Subcutaneous adipose tissue (tissue), 4 donors: ENCODE data around the gene ASXL1. TPM values are rescaled to one million over a fixed set of nuclear protein-coding genes. Genes with fewer than 3 reads are reported as not detected.

Experiments
- total RNA-seq, 4 donors: library from RNA; depleted of rRNA; stranded (reverse); fragments of >200 nt; gene quantifications; one replicate each; pipeline ENCODE4 v1.1.0, GENCODE V29; 2016
- TF ChIP-seq, protein P1 (sequence below): fragments of 450-650 bp; IDR thresholded peaks from one replicate; pipeline ENCODE4 v1.5.1; 2016; ENCODE audit warnings: low read depth, mild to moderate bottlenecking, control low read depth, antibody characterized with exemption, moderate library complexity

ASXL1 gene
- total RNA-seq, 4 donors from 2014 or later, result 77.0 to 125 (median 81.6) TPM

DNA sequence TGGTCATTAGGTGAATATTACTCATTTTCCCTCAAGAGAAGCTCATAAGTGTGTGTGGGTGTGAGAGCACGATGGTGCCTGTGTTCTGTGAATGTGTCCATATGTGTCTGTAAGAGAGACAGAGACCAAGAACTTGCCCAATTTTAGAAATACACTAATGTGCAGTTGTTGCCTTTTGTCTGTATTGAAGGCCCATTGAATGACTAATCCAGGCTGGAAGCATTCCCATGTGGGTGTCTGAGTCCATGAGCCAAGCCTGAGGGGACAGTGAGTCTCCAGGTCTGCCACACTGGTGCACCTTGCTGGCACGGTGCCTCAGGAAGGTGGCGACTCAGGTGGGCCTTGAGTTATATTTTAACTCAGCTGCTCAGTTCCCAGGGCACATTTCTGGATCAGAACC is 25.5 kb upstream of the ASXL1 start:
- TF ChIP-seq, protein P1, sequence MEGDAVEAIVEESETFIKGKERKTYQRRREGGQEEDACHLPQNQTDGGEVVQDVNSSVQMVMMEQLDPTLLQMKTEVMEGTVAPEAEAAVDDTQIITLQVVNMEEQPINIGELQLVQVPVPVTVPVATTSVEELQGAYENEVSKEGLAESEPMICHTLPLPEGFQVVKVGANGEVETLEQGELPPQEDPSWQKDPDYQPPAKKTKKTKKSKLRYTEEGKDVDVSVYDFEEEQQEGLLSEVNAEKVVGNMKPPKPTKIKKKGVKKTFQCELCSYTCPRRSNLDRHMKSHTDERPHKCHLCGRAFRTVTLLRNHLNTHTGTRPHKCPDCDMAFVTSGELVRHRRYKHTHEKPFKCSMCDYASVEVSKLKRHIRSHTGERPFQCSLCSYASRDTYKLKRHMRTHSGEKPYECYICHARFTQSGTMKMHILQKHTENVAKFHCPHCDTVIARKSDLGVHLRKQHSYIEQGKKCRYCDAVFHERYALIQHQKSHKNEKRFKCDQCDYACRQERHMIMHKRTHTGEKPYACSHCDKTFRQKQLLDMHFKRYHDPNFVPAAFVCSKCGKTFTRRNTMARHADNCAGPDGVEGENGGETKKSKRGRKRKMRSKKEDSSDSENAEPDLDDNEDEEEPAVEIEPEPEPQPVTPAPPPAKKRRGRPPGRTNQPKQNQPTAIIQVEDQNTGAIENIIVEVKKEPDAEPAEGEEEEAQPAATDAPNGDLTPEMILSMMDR, result no peak

DNA sequence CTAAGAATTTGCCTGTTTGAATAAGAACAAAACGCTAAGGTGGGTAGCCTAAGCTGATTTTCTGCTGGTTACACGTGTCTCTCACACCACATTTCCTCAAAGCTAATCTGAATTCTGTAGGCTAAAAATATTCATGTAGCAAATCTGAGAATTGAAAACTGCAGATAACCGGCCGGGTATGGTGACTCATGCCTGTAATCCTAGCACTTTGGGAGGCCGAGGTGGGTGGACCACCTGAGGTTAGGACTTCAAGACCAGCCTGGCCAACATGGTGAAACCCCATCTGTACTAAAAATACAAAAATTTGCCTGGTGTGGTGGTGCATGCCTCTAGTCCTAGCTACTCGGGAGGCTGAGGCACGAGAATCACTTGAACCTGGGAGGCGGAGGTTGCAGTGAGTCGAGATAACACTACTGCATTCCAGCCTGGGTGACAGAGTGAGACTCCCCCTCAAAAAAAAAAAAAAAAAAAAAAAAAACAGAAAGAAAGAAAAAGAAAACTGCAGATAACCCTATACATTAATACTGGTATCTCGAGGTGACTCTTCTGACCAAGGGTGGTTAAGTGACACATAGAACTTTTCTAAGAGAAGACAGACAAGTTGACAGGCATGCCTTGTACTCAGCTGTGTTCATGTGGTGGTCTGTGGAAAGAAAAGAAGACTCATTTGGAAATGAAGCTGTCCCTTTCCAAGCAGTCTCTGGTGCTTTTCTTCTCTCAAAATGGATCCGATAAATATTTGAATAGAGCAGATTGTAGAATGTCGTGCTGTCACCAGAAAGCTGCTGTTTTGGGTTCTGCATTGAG is 24.7 kb upstream of the ASXL1 start:
- TF ChIP-seq, protein P1, result no peak

DNA sequence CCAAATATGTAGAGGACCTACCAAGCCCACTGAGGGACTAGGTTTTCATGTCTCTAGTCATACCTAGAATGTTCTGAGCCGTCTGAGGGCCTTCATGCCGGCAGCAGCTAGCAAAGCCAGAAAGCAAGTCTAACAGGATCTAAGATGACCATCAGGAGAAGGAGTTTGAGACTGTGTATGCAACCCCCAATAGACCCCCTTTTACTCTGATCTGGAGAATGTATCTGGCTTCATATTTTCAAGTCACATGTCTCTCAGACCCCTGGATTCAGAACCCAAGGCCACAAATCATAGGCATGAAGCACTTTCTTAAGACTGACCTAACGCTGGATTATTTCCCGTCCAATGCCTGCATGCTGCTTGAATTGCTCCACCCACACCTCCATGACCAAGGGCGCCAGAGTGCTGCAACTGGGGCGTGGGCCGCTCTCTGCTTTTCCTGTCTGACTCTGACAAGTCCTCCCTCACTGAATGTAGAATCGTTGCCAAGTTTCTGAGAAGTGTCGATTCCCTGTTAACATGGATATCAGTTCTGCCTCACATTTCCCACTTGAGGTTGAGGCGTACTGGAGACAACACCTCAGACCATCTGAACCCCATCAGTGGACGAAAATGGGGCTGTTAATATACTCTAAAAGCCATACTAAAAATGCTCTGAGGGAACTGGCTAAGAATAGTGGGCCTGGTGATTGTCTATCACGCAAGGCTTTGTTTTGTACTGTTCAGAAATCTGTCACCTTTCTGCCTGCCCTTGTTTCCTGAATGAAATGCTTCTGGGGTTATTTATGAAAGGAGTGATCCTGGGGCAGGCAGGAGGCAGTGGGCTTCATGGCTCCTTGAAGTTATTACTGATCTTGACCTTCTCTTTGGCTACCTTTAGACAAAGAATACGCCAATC is 23.9 kb upstream of the ASXL1 start:
- TF ChIP-seq, protein P1, result no peak

DNA sequence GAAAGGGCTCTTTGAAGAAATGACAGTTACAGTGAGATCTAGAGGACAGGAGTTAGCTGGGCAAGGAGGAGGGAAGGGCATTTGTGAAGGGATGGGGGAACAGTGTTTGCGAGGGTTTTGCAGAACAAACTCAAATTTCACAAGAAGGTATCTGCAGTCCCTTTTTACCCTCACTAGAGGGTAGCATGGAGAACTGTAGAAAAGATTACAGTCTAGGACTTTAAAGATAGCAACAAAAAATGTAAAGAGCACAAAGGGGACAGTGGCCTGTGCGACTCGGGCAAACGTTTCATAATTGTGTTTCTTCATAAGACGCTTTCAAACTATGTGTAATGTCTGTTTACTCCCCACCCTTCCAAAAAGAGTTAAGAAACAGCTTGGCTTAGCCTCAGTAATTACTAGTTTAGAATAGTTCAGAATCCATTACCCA is 21.2 kb upstream of the ASXL1 start:
- TF ChIP-seq, protein P1, result no peak

DNA sequence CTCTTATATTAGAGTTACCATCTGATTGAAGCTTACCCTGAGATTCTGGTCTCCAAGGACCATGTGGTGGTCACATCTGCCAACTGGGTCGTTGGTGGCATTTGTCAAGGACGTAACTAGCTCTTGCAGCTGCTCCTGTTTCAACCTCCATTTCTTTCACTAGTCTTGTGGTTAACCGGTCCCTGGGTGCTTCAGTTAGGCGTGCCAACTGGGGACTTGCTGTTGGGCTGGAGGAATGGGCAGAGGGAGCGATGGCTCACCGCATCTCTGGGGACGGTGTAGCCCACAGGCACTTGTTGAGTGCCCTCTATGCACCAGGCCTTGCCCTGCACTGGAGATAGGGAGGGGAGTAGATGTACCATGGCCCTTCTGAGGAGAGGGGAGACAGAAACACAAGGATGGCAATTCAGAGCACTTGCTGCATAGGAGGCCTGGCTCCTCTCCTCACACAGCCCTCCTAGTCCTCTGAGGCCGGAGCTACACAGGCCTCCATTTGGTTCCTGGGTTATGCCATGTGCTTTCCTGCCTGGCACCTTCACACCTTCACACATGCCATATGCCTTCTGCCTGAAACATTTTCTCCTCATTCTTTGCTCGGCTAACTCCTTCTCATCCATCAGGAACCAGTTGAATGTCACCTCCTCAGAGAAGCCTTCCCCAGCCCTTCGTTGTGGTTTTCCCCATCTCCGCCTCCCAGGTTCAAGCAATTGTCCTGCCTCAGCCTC is 20.0 kb upstream of the ASXL1 start:
- TF ChIP-seq, protein P1, result no peak

DNA sequence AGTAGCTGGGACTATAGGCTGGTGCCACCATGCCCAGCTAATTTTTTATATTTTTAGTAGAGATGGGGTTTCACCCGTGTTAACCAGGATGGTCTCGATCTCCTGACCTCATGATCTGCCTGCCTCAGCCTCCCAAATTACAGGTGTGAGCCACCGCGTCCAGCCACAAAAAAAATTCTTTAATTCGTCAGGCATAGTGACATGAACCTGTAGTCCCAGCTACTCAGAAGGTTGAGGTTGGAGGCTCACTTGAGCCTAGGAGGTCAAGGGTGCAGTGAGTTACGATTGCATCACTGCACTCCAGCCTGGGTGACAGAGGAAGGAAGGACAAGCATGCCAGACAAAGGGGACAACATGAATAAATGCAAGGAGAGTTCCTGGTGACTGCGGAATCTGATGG is 19.5 kb upstream of the ASXL1 start:
- TF ChIP-seq, protein P1, result no peak

DNA sequence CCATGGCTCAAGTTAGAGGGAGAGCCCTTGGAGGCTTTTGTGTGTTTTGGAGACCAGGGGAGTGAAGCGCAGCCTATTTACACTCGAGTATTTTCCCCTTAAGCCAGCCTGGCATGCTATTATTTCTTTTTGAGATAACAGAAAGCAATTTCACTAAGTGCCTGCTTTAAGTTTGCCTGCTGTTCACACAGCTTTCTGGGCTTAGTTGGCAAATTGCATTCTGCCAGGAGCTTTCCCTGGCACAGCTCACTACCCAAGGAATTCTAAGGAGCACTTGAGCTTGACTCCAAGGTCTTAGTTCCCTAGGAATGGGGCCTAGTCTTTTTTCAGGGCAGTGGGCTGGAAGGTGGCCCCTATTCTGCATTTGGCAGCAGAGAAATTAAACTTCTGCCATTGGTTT is 19.0 kb upstream of the ASXL1 start:
- TF ChIP-seq, protein P1, result no peak
